ENCODE results near the gene PRIM2.
"Not testable (repeated sequence)": the region's sequence is repeated elsewhere in the genome, so short reads cannot be mapped to it uniquely, and the experiment has no call there.

The PRIM2 gene

DNA sequence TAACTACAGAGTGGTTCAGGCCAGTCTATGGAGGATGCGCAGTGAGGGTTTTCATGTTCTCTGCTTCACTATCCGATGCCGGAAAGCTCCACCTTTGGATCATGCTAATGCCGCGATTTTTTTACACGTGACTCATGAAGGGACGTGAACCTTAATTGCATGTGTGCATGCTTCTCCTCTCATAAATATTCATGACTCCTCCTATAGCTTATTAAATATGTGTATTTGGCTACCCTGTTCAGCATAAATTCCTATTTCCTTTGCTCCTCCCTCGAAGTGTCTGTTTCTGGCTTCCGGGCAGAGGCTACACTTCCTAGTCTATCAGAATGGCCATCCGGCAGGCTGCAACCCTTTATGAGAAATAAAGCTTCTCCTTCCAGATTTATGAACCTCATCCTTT lies 185.0 kb downstream of the PRIM2 start:
- DNase-seq (ENCODE audit: low read depth in 2 of 2): not testable (repeated sequence)

GRCh38 chr6:57505251-57505650 lies 187.8 kb downstream of the PRIM2 start:
- DNase-seq (ENCODE audit: low read depth in 2 of 2): not testable (repeated sequence)

DNA sequence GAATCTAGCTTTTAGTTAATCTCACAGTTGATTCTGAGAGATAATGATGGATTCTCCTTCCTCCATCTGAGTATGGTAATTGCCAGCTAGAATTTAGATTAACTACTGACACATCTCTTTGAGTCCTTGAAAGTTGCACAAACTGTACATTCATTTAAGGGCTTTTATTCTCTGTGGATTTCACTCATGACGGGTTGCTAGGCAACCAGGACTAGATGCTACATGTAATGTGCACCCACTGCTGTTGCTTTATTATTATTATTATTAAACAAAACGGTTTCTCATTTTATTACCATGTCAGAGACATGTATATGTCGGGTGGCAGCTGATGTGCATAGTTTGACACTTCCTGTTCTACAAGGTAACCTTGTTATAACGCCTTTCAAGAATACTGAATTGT lies 193.0 kb downstream of the PRIM2 start:
- DNase-seq (ENCODE audit: low read depth in 2 of 2): not testable (repeated sequence)

GRCh38 chr6:57515171-57515570 lies 197.7 kb downstream of the PRIM2 start:
- not testable (repeated sequence) for DNase-seq (ENCODE audit: low read depth in 2 of 2)

DNA sequence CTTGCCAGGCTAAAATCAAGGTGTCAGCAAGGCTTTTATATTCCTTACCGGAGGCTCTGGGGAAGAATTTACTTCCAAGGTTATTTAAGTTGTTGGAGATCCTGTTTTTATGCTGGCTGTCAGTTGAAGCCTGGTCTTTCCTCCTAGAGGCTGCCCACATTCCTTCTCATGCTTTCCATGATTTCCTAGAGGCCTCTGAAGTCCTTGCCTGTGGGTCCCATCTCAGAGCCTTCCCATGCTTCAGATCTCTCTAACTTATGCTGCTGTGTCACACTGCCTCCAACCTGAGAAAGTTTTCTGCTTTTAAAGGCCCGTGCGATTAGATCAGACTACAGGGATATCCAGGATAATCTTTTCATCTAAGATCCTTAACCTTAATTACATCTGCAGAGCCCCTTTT lies 198.4 kb downstream of the PRIM2 start:
- not testable (repeated sequence) for DNase-seq (ENCODE audit: low read depth in 2 of 2)

GRCh38 chr6:57516776-57517175 lies 199.3 kb downstream of the PRIM2 start:
- DNase-seq (ENCODE audit: low read depth in 2 of 2): not testable (repeated sequence)

DNA sequence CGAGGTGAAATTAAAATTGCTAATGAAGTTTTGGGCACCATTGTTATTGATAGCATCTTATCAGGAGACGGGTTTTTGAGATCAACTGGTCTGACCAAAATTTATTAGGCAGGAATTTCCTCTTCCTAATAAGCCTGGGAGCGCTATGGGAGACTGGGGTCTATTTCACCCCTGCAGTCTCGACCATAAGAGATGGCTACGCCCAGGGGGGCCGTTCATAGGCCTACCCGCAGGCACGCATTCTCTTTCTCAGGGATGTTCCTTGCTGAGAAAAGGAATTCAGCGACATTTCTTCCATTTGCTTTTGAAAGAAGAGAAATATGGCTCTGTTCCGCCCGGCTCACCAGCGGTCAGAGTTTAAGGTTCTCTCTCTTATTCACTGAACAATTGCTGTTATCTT lies 201.8 kb downstream of the PRIM2 start:
- DNase-seq (ENCODE audit: low read depth in 2 of 2): not testable (repeated sequence)

DNA sequence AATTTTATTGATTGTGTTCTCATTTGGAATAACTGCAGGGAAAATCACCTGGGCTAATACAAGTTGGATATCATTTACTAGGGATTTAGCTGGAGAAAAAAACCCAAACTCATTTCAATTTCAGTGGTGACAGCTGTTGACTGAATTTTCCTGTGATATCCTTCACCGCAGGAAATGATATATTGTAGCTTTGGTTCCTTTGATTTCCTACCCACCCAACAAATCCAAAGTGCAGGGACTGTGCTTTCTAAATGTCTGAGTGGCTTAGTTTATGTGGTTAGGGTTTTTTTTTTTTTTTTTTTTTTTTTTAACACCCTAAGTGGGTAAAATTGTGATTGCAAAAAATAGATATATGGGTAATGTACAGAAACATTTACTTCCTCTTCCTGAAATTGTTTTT lies 203.7 kb downstream of the PRIM2 start:
- not testable (repeated sequence) for DNase-seq (ENCODE audit: low read depth in 2 of 2)

- DNase-seq (ENCODE audit: low read depth in 2 of 2): not testable (repeated sequence)
These were observed 205.8 kb downstream of the PRIM2 start for GRCh38 chr6:57523221-57523620.

- DNase-seq (ENCODE audit: low read depth in 2 of 2): not testable (repeated sequence)
These were observed 212.3 kb downstream of the PRIM2 start for GRCh38 chr6:57529755-57530154.

DNA sequence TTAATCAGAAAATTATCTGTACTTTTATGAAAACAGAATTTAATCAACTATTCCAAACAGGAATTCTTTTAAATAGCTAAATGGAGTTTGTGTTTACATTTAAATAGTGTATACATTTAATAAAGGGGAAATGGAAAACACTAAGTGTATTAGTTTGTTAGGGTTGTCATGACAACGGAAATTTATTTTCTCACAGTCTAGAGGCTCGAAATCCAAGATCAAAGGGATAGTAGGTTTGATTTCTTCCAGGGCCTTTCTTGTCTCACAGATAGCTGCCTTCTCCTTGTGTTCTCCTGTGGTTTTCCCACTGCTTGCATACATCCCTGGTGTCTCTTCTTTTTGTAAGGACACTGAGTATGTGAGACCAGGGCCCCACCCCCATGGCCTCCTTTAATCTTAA lies 215.2 kb downstream of the PRIM2 start:
- not testable (repeated sequence) for DNase-seq (ENCODE audit: low read depth in 2 of 2)

GRCh38 chr6:57535121-57535520 lies 217.7 kb downstream of the PRIM2 start:
- DNase-seq (ENCODE audit: low read depth in 2 of 2): not testable (repeated sequence)

DNA sequence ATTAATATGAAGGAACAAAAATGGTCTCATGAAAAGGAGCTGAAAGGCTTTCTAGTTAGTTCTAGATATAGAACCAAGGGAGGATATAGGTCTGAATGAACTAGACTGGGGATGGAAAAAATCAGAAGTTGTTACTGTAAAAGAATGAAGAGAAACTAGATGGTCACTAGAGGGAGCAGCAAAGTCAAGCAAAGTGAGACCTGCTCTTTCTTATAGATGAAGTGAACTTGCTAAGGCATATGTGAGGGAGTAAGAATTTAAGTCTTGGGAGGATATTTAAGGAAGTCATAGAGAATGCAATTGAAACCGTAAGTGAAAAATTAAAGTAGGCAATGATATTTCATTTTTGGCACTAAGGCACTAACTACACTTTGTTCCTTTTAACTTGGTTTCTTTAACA lies 218.6 kb downstream of the PRIM2 start:
- not testable (repeated sequence) for DNase-seq (ENCODE audit: low read depth in 2 of 2)

GRCh38 chr6:57537916-57538315 lies 220.5 kb downstream of the PRIM2 start:
- DNase-seq (ENCODE audit: low read depth in 2 of 2): not testable (repeated sequence)

DNA sequence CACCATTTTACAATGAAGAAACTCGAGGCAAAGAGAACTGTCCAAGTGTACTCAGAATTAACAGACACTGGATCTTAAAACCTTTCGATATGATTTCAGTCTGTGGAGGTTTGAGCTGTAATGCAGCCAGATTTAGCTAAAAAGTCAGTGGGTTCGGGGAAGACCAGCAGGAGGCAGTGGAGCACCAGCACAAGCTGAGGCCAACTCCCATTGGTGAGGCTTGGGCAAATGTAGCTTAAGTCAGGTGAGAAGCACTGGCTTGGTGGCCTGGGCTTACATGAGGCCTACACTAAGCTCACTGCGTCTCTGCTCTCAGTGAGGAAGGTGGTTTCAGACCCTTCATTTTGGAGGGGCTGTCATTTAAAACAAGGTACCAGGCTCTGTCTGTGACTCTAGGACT lies 234.5 kb downstream of the PRIM2 start:
- not testable (repeated sequence) for DNase-seq (ENCODE audit: low read depth in 2 of 2)

DNA sequence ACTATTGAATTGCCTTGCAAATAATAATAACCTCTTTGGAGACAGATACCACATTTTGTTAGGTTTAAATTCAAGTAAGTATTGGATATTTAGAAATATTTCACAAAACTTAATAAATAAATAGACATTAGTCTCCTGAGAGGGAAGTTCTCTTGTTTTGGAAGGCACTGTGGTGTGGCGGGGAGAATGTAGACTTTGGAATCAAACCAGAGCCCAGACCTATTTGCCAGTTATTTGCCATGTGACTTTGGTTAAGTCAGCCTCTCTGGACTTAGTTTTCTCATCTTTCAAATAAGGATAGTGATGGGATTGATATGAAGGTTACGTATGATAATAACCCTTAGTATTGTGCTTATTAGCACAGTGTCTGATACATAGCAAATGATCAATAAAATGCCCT lies 240.4 kb downstream of the PRIM2 start:
- not testable (repeated sequence) for DNase-seq (ENCODE audit: low read depth in 2 of 2)

DNA sequence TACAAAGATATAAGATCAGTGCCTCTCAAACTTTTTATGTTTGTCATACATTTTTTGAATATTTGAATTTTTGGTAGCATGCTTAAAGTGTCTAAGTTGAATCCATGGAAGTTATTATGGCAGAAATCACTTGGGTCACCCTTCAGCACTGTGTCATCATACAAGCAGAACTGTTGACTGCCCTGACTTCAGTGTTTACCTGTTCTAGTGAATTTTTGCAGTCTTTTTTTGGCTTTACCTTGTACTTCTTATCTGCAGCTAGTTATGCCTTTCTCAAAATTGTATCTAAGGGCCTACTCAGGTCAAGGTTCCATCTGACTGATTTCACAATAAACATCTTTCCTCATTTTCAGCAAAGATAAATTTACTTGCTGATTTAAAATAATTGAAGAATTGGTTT lies 241.7 kb downstream of the PRIM2 start:
- not testable (repeated sequence) for DNase-seq (ENCODE audit: low read depth in 2 of 2)

- not testable (repeated sequence) for DNase-seq (ENCODE audit: low read depth in 2 of 2)
These were observed 244.8 kb downstream of the PRIM2 start for GRCh38 chr6:57562233-57562632.

DNA sequence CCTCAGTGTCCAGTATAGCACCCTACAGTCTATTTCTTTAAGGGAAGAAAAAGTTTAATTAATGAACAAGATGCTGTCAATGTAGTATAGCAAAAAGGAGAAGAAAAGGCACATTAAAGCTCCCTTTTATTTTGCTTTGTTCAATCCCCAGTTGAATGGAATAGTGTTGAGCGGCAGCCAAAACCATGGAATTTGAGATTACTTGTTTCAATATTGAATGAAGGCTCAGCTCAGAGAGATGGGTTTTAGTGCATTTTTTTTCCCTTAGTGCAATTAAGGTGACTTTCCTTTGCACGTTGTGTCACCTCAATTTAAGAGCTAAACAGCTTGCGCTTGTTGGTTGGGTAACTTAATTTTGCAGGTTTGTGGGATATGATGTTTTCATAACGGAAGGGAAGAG lies 254.7 kb downstream of the PRIM2 start:
- DNase-seq (ENCODE audit: low read depth in 2 of 2): not testable (repeated sequence)

DNA sequence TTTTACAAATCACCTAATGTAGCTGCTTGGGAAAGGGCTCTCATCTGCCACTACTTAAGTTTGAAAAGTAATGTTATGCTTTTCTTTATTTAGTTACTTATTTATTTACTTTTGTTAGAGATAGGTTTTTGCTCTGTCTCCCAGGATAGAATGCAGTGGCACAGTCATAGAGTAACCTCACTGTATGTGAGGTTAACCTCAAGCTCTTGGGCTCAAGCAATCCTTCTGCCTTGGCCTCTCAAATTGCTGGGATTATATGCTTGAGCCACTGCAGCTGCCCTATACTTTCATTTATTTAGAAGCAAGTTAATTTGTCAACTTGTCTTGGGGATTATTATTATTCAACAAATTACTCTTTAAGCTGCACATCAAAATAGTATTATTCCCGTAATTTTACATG lies 255.4 kb downstream of the PRIM2 start:
- DNase-seq (ENCODE audit: low read depth in 2 of 2): not testable (repeated sequence)

- not testable (repeated sequence) for DNase-seq (ENCODE audit: low read depth in 2 of 2)
These were observed 259.6 kb downstream of the PRIM2 start for GRCh38 chr6:57577023-57577422.

GRCh38 chr6:57579489-57579888 lies 262.1 kb downstream of the PRIM2 start:
- not testable (repeated sequence) for DNase-seq (ENCODE audit: low read depth in 2 of 2)

DNA sequence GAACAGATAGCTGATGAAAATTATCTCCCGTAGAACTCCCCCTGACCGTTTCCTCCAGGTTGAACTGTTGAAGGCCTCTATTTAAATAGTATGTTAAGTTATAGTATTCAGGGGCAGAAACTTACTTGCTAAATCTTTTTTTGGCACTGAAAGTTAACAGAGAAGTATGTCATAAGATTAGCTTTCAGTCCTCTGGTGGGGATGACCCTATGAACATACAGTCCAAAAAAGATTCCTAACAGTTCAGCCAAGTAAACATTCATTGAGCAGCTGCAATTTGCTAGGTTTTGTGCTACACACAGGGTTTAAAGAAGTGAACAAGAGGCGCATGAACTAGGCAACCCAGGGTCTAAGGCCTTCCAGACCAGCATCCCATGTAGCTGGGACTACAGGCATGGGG lies 264.2 kb downstream of the PRIM2 start:
- not testable (repeated sequence) for DNase-seq (ENCODE audit: low read depth in 2 of 2)

DNA sequence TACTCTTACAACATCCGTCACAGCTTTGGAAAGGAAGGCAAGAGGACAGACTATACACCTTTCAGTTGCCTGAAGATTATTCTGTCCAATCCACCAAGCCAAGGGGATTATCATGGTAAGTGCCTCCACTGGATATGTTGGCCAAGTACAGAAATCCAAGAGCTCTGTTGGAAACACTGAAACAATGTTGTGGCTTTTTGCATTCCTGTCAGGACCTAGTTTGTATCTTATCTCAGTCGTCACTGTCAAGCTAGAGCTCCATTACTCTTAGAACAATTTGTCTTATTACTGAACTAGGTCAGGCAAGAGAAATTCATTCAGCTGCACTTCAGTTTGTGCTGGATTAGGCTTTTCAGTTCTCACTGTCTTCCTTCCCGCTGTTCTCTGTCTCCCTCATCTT lies 283.7 kb downstream of the PRIM2 start:
- not testable (repeated sequence) for DNase-seq (ENCODE audit: low read depth in 2 of 2)
